ENCODE data around the gene TCF25.

TCF25 gene

DNA sequence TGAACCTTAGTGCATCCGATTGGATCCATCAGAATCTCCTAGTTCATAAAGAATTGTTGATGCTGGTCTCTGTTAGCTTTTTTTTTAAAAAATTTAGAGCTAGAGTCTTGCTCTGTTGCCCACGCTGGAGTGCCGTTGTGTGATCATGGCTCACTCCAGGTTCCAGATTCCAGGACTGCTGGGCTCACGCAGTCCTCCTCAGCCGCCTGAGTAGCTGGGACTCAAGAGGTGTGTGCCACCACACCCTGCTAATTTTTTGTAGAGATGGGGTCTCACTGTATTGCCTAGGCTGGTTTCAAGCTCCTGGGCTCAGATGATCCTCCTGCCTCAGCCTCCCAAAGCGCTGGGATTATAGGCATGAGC is 8.0 kb downstream of the TCF25 start:
- no peak for DNase-seq

DNA sequence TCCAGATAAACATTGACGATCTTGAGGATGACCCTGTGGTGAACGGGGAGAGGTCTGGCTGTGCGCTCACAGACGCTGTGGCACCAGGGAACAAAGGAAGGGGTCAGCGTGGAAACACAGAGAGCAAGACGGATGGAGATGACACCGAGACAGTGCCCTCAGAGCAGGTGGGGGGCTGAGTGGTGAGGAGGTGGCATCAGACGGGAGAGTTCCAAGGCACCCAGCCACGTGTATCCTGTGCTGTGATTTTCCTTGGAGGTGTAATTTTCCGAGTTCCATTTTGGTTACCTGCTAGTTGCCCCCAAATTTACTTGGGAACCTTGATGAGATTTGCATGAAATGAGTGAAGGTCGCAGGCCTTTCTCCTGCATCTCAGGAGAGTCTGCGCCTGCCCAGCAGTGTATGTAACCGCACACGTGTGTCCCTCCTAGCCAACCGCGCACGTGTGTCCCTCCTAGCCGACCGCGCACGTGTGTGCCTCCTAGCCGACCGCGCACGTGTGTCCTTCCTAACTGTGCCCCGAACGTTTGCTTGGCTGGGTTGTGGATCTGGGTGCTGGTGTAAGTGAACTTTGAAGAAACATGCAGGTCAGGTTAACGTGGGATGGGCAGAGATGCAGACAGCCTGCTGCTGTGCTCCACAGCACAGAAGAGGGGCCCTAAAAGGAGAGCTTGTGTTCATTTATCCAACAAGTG is 10.1 kb downstream of the TCF25 start:
- no peak for DNase-seq

DNA sequence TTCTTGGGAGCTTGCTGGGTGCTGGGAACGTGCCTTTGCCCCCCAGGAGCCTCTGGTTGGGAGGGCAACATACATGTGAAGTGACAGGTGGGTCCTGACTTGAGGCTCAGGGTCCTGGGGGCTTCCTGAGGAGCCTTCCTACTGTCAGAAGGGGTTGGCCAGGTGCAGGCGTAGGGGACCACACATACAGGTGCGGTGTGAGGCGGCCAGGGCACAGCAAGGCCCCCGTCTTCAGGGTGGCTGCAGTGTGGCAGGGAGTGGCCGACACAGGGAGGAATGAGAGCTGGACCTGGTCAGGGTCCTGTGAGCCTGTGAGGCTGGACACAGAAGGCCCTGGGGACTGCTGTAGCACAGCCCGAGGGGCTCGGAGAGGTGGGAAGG is 10.6 kb downstream of the TCF25 start:
- no peak for DNase-seq

DNA sequence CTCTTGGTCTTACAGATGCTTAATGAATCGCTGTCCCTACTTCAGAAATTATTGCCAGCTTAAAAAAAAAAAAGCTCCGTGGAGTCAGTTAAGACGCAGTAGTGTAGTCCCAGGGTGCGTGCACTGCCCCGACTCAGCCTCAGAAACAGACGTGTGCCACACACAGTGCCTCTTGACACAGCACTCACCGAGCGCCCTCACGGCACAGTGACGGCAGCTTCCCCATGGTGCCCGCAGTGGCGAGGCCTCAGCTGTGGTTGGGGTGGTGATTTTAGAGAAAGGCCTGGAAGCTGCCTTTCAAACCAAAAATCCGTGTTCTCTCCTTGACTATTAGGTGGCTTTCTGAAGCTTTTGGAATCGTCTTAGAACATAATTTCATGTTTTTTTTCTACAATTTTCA is 13.9 kb downstream of the TCF25 start:
- no peak for DNase-seq

DNA sequence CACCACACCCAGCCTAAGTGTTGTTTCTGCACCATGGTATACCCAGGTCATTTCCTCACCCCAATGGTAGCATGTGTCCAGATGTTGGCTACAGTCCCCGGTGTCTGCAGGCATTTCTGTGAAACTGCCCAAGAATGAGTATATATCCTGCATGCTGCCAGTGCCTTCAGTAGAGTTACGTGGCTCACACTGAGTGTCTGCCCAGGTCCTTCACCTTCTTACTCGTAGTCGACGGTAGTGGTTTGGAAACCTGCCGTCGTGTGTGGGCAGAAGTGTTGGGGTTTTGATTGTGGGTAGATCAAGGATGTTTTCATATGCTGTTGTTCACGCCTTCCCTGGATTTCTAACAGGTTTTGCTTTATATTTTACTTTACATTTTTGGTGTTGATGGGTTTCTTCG is 16.8 kb downstream of the TCF25 start:
- no peak for DNase-seq

DNA sequence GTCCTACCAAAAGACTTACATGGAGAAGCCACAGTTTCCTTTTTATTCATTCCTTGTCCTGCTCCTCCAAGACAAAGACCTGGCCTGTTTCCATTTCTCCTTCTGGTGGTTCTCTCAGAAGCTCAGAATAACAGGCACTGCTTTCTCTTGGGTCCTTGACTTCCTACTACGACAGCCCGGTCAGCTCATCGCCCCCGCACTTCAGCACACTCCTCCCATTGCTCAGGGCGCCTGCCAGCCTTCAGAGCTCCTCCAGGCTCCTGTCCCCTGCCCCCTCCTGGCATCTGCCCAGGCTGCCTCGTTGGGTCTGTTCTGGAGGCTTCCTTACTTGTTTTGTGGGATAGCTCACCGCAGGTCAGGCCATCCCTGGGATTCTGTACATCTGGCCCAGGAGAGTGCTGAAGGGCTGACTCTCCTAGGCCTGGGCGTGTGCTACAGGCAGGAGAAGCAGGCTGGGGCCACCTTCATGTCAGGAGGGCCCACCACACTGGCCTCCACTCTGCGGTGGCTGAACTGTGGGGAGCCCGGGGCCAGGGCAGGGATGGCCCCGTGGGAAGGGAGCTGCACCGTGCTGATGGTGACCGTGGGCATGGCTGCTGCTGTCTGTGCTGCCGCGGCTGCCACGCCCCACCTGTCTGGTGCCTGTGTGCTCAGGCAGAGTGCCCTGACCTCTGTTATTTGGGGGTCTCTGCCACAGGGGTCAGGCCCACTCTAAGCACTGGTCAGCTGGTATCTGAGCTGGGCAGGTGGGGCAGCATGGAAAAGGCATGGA is 17.7 kb downstream of the TCF25 start:
- DNase-seq, result no peak

DNA sequence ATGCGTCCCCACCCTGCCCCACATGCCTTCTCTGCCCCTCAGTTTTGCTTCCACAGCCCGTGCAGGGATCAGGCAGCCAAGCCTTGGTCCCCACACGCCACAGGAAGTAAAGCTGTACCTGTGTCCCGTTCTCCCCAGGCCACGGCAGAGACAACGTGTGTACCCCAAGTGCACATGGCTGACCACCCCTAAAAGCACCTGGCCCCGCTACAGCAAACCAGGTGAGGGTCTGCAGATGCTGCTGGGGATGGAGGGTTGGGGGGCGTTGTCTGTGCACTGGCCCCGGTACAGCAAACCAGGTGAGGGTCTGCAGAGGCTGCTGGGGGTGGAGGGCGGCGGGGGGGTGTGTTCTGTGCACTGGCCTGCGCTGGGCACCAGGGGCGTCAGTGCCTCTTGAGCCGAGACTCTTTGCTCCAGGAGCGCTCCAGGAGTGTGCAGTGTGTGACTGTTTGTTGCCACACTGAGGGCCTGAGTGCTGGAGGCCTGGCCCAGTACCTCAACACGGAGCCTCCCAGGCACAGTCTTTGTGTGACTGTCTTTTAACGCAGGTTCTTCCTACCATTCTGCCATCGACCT is 18.8 kb downstream of the TCF25 start:
- no peak for DNase-seq

DNA sequence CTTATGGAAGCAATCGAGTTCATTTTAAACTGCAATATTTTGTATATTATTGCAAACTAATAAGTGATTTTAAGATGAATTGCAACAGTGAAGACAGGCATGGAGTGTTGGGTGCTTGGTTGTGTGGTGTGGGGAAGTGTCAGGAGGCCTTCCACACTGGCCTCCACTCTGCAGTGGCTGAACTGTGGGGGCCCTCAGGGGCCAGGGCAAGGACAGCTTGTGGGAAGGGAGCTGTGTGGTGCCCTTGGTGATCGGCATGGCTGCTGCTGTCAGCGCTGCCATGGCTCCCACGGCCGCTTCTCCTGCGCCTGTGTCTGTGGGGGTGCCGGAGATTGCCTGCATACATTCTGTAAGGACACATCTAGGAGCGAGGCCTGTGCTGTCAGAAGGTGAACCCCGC is 19.2 kb downstream of the TCF25 start:
- no peak for DNase-seq

DNA sequence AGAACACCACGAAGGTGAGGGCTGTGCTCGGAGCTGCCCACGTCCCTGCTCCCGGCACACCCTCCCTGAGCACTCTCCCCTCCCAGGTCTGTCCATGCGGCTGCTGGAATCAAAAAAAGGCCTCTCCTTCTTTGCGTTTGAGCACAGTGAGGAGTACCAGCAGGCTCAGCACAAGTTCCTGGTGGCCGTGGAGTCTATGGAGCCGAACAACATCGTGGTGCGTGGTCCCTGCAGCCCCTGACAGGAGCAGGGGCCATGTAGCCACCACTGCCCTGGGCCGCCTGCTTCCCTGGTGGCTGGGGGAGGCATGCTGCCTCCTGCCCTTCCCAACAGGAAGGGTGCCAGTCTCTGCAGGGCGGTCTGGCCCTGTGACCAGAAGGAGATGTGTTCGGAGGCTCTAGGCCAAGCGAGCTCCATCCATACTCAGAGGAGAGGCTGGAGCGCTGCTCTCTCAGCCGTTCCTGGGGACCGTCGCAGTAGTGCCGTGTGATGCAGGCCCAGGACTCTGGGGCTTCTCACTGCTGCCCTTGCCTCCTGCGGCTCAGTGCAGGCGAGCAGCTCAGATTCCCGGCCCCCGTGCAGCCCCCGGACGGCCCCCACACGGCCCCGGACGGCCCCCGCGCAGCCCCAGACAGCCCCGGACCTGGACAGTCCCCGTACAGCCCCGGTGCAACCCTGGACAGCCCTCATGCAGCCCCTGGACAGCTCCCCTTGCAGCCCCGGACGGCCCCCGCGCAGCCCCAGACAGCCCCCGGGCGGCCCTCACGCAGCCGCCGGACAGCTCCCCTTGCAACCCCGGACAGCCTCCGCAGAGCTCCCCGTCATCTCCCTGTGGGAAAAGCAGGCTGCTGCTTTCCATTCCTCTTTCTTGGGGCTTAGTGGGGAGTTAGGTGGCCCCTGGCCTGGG is 20.5 kb downstream of the TCF25 start:
- no peak for DNase-seq

DNA sequence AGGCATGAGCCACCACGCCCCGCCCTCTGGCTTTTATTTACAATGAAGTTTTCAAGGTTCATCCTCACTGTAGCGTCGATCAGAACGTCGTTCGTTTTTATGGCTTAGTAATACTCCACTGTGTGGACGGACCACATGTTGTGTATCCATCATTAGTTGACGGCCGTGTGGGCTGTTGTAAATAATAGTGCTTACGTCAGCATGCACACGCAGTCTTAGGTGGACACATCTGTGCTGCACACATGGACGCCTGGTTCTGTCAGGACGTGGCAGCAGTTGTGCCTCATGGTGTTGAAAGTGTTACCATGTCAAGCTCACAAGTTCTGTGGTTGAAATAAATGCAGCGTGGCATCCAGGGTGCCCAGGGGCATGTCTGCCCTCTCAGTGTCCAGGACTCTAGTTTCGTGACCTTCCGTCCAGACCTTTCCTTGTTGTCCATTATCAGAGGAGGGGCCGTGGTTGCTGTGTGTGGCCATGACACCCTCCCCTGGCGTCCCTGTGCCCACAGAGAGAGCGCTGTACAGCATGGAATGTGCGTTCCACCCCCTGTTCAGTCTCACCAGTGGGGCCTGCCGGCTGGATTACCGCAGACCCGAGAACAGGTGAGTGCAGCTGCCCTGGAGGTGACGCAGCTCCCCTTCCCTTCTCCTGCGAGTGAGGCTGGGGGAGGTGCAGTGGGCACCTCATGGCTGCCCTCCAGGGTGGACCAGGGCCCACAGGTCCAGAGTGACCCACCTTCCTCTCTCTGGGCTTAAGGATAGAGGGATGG is 22.3 kb downstream of the TCF25 start:
- DNase-seq, result no peak

DNA sequence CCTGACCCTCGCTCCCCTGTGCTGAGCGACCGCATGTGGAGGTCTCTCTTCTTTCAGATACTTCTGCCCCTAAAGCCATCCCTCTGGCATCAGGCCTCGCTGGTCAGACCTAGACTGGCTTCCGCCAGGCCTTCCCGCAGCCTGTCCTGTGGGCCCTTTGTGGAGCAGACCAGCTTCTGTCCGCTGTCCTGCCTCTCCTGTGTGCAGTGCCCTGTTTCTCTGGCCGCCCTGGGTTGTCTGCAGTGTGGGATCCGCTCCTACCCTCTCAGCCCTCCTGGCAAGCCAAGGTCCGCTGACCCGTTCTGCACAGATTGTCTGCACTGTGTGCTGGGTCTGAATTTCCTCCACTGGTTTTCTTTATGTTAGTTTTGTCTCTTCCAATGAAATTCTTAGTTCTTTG is 23.8 kb downstream of the TCF25 start:
- DNase-seq, result no peak

DNA sequence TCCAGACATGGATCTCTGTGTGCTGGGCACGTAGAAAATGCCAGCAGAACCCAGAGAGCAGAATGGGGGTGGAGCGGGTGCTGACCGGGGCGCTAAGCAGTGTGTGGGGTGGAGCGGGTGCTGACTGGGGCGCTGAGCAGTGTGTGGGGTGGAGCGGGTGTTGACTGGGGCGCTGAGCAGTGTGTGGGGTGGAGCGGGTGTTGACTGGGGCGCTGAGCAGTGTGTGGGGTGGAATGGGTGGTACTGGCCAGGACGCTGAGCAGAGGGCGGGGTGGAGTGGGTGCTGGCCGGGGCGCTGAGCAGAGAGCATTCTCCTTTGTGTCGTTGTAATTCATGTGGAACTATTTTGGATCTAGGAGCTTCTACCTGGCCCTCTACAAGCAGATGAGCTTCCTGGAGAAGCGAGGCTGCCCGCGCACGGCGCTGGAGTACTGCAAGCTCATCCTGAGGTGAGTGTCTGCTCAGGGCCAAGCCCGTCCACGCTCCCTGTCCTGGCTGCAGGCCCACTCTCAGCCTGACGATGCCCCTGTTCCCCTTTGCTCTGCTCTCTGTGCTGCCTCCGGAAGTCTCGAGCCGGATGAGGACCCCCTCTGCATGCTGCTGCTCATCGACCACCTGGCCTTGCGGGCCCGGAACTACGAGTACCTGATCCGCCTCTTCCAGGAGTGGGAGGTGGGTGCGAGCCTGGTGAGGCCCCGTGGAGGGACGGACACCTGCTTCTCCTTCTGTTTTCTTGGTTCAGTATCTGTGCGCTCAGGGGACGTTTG is 25.0 kb downstream of the TCF25 start:
- no peak for DNase-seq

DNA sequence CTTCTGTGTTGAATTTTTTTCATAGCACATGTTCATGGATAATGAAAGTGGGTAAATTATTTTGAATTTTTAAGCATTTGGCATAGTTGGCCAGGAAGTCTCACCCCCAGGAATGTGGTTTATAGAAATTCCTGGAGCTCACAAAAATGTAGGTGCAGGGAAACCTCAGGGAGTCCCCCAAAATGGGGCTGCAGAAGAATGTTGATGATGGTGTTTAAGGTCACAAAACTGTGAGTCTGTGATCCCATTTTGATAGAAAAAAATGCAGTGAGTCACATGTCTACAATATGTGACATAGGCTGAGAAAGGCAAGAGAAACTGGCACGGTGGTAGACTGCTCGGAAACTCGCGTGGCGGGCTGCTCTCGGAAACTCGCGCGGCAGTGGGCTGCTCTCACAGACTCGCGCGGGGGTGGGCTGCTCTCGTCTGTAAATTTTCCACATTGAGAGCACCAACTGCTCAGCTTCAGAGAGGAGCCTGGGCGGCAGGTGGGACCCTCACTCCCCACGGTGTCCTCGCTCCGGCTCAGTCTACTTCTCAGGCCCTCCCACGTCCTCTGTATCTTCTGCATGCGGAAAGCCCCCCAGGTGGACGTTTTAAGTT is 26.6 kb downstream of the TCF25 start:
- no peak for DNase-seq

DNA sequence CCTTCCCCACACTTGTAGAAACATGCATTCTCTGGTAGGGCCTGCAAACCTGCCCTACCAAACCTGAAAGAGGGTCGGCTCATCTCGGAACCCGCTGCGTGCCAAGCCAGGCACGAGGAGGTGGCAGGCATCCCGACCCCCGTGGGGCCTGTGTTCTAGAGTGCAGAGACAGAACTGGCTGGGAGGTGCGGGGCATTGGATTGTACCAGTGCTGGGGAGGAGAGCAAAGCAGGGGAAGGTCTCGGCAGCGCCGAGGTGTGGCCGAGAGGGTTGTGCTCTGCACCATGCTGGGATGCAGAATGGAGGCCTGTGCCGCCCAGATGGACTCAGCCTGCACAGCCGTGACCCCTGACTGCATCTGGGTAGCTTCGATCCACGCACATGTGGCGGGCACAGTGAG is 27.5 kb downstream of the TCF25 start:
- DNase-seq, result no peak

DNA sequence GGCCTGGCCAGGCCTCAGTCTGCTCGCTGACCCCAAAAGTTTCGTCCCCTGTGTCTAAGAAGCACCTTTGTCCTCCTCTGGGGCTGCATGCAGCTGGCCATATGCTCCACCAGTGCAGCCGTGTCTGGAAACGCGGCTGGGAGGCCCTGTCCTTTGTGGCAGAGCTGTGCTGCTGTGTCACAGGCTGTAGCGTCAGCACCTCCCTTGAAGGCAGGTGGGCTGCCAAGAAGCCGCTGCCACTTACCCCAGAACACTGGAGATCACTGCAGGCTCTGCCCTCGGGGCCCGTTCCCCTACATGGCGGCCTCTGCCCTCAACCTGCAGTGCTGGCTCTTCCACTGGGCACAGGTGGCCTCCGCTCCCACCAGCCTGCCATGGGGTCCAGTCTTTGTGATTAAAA is 29.6 kb downstream of the TCF25 start:
- no peak for DNase-seq

DNA sequence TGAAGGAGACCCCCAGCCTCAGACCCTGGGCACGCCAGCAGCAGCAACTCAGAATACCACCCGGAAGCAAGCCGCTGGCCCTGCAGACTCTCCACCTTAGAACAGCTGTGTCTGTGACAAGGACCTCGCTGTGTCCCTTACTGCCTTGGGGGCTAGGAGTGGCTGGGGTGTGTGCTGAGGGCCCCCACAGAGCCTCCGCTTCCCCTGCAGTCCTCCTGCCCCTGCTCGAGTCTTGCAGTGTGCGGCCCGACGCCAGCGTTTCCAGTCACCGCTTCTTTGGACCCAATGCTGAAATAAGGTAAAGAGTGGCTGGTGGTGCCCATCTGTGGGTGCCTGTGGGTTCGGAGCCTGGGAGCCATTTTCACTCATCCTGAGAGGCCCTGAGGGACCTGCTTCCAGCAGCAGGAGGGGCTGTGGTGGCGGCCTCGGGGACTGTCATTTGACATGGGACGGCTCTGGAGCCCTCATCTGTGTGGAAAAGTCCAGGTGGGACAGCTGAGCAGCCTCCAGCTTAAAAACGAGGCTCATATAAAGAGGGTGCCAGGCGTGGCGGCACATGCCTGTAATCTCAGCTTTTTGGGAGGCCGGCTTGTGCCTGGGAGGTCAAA is 30.6 kb downstream of the TCF25 start:
- no peak for DNase-seq

DNA sequence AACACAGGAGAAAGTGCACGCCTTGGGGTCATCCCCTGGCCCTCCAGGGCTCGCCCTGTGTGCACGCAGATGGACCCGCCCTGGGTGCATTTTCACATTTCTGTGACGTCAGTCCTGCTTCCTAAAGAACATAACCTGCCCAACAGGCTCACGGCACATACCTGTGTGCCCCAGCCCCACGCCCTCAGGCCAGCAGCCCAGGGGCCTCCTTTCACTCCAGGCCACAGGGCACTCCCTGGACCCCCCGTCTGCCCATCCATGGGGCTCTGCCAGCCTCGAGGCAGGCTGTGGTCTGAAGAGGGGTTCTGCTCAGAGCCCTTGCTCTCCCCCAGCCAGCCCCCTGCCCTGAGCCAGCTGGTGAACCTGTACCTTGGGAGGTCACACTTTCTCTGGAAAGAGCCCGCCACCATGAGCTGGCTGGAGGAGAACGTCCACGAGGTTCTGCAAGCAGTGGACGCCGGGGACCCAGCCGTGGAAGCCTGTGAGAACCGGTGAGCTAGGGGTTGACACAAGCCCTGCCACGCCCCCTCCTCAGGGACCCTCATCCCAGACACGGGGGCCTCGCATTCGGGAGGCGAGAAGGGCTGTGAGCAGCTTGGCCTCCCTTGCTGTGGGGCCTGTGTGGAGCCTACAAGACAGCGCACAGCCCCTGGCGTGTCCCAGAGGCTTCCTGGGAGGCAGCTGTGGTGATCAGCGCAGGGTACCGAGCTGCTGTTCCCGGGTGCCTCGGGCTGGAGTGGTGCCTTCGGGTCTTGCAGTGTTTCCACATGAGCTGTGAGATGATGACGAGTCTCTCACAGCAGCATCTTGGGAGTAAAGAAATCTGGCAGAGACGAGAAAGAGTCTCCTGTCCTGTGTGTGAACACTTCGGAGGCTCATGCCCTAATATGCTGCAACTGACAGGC is 31.5 kb downstream of the TCF25 start:
- no peak for DNase-seq

DNA sequence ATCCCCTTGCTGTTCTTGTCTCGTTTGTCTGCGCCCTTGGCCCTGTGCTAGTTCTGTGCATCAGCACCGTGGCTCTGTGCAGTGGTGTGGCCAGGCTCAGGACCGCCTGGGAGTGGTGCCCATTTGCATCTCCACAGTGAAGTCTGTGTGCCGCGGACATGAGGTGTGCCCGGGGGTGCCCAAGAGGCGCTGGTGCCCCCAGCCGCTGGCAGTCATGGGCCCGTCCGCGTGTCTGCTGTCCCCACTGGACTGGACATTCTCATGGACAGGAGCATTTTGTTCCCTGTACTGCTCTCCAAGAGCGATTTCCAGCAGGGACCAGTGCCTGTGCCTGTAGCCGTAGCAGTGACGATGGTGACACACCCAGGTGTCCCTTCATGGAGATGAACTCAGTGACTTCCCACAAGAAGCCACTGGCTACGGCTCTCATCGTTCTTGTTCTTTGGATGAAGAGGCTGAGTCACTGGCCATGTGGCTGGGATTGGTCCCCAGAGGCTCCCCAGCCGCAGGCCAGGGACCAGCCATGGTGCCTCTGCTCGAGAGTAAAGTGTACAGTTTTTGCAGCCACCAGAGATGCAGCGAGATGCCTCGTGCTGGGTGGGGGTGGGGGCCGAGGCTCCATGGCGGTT is 32.2 kb downstream of the TCF25 start:
- no peak for DNase-seq
